ENCODE data around the gene NUP188. TPM values are rescaled to one million over a fixed set of nuclear protein-coding genes. Genes with fewer than 3 reads are reported as not detected.

The NUP188 gene
- total and polyA plus RNA-seq, 2 donors (not counting 3 experiments of a cell fraction or from before 2014, with no cell fraction given) = 62.7 to 66.2 TPM

GRCh38 chr9:128909859-128910258 is 37.6 kb upstream of the NUP188 start:
- peaks cover 17 to 45% of the 10 kb centered on the region in 2 experiments for H3K36me3 ChIP-seq (ENCODE audit: control insufficient read depth in 2 of 2, extremely low read depth in 1 of 2, insufficient read depth in 2 of 2, low read length in 2 of 2)
- no peaks in the 10 kb centered on the region for H3K9me3 ChIP-seq (replicated peaks; ENCODE audit: control insufficient read depth, insufficient read depth, low read length)
- no peaks in the 10 kb centered on the region for H3K9me1 ChIP-seq (replicated peaks; ENCODE audit: control insufficient read depth, extremely low read depth, insufficient read depth, low read length)
- FAIRE-seq (no peak), DNase-seq (ENCODE audit: low read depth, low spot score) (no peak)
- H3K27me3 ChIP-seq (ENCODE audit: control insufficient read depth in 2 of 2, insufficient read depth in 2 of 2, low read length in 2 of 2) = no peaks in the 10 kb centered on the region
- TF ChIP-seq, protein P1, sequence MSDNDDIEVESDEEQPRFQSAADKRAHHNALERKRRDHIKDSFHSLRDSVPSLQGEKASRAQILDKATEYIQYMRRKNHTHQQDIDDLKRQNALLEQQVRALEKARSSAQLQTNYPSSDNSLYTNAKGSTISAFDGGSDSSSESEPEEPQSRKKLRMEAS (IDR thresholded peaks at IDR 0.05; ENCODE audit: insufficient read depth, insufficient read length) = no peak
- no peak for TF ChIP-seq JUN (IDR thresholded peaks at IDR 0.05; ENCODE audit: borderline replicate concordance, insufficient read depth, insufficient read length, low read depth)
- no peak for TF ChIP-seq POLR2AphosphoS5 (IDR thresholded peaks at IDR 0.05; ENCODE audit: insufficient read depth, low read depth, low read length)
- TF ChIP-seq POLR2A (IDR thresholded peaks at IDR 0.05; ENCODE audit: low read depth, low read length) = no peak
- TF ChIP-seq EZH2 (IDR thresholded peaks at IDR 0.05; ENCODE audit: borderline replicate concordance, low read depth, low read length, severe bottlenecking) = no peak
- TF ChIP-seq, protein P2, sequence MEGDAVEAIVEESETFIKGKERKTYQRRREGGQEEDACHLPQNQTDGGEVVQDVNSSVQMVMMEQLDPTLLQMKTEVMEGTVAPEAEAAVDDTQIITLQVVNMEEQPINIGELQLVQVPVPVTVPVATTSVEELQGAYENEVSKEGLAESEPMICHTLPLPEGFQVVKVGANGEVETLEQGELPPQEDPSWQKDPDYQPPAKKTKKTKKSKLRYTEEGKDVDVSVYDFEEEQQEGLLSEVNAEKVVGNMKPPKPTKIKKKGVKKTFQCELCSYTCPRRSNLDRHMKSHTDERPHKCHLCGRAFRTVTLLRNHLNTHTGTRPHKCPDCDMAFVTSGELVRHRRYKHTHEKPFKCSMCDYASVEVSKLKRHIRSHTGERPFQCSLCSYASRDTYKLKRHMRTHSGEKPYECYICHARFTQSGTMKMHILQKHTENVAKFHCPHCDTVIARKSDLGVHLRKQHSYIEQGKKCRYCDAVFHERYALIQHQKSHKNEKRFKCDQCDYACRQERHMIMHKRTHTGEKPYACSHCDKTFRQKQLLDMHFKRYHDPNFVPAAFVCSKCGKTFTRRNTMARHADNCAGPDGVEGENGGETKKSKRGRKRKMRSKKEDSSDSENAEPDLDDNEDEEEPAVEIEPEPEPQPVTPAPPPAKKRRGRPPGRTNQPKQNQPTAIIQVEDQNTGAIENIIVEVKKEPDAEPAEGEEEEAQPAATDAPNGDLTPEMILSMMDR (IDR thresholded peaks at IDR 0.05; ENCODE audit: extremely low read depth in 1 of 2, insufficient read depth in 1 of 2, low read depth in 1 of 2, low read length in 2 of 2) = no peak
- TF ChIP-seq GATA2 (IDR thresholded peaks at IDR 0.05; ENCODE audit: insufficient read depth, insufficient read length, low read depth, low read length) = no peak
- TF ChIP-seq MYC (IDR thresholded peaks at IDR 0.05; ENCODE audit: low read depth, low read length) = no peak
- no peak for TF ChIP-seq FOS (IDR thresholded peaks at IDR 0.05; ENCODE audit: borderline replicate concordance, insufficient read depth, low read length)
- no peak overlapping the region for H3K4me3 ChIP-seq (replicated peaks in 1 of 3; ENCODE audit: insufficient read depth in 1 of 3, low read depth in 1 of 3, low read length in 3 of 3)
- no peak overlapping the region for H2AFZ ChIP-seq (ENCODE audit: low read depth, low read length)
- CTCF ChIA-PET = interaction anchor here (1.0 to 2.6 kb wide), 2 partner anchors 18 to 47 kb away, joined by 3 to 7 read pairs; no protein-coding TSS in a partner anchor
- no peaks in the 10 kb centered on the region for H4K20me1 ChIP-seq (replicated peaks; ENCODE audit: control insufficient read depth, extremely low read depth, insufficient read depth, low read length)
- H3K27ac ChIP-seq (ENCODE audit: insufficient read depth, low read depth, low read length) = no peak overlapping the region
- H3K4me2 ChIP-seq (ENCODE audit: insufficient read depth, low read length) = no peak overlapping the region
- POLR2A ChIA-PET = no interaction called here
- dilution Hi-C loops (cut with MboI; ENCODE audit: extremely low pct_ligation_motif_present, low sequenced_read_pairs) = no loop called here
- intact Hi-C loops (cut with micrococcal nuclease) = no loop called here
- BruUV-seq (replicated peaks) = no TSS peak
- H3K79me2 ChIP-seq (ENCODE audit: control insufficient read depth, insufficient read depth, low read length) = peaks cover 83% of the 10 kb centered on the region
- peaks cover 44% of the 10 kb centered on the region for H3K4me1 ChIP-seq (ENCODE audit: control insufficient read depth, extremely low read depth, insufficient read depth, low read length)
- no peak overlapping the region for H3K9ac ChIP-seq (replicated peaks; ENCODE audit: extremely low read depth, insufficient read depth, low read length)

Data from endothelial cell of umbilical vein (primary cell).